Measurements from ENCODE around the gene OSBPL5. TPM values are rescaled to one million over a fixed set of nuclear protein-coding genes. Genes with fewer than 3 reads are reported as not detected.

Gene OSBPL5
- polyA plus RNA-seq, 6 donors from 2014 or later: 0.12 to 0.25 TPM; not detected in 4

DNA sequence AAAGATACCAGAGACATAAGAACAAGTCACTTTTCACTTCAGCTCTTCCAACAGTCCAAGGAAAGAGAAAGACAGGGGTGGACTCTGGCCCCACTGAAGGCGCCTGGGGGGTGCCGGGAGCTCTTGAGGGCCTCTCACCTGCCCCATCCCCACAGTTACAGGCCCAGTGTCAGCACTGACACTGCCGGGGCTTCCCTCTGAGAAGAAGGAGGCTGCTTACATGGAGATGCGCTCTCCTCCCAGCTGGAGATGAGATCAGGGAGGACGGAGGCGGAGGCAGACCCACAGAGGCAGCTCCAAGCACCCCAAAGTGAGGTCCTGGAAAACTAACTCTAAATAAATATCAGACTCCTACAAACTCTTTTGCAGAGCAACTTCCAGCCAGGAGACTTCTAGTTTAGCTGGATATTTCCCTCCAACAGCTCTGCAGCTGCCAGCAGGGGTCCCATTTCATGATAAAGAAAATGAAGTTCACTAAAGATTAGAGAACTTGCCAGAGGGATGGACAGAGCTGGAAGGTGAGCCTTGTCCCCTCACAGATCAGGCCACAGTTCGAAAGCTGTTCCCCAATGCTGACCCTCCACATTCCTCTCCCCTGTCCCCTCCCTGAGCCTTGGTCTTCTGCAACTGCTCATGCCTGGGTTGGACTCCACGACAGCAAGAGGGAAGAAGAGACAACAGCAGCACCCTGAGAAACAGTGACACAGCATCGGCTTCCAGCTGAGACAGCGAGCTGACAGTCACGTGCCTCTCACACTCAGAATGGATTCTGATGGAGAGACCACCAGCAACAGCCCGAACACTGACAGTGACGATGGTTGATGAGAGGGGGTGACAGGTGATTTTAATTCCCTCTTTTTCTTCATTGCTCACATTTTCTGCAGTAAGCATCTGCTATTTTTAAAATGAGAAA is 113.7 kb downstream of the OSBPL5 start:
- no peaks in the 10 kb centered on the region for H3K36me3 Mint-ChIP-seq
- no peaks in the 10 kb centered on the region for H3K9me3 Mint-ChIP-seq
- ATAC-seq (ENCODE audit: low read depth in 2 of 2): no peak
- H3K27me3 Mint-ChIP-seq: no peaks in the 10 kb centered on the region
- H3K4me3 Mint-ChIP-seq: peak overlapping the region in 5 of 8 donors; percentile 20 to 59 (median 34)
- H3K27ac Mint-ChIP-seq: peak overlapping the region in 3 of 6 donors; percentile 25 to 91 (median 44)
- H3K4me1 Mint-ChIP-seq: peaks cover 37 to 61% (median 60%) of the 10 kb centered on the region in 3 donors
- no peak for DNase-seq

DNA sequence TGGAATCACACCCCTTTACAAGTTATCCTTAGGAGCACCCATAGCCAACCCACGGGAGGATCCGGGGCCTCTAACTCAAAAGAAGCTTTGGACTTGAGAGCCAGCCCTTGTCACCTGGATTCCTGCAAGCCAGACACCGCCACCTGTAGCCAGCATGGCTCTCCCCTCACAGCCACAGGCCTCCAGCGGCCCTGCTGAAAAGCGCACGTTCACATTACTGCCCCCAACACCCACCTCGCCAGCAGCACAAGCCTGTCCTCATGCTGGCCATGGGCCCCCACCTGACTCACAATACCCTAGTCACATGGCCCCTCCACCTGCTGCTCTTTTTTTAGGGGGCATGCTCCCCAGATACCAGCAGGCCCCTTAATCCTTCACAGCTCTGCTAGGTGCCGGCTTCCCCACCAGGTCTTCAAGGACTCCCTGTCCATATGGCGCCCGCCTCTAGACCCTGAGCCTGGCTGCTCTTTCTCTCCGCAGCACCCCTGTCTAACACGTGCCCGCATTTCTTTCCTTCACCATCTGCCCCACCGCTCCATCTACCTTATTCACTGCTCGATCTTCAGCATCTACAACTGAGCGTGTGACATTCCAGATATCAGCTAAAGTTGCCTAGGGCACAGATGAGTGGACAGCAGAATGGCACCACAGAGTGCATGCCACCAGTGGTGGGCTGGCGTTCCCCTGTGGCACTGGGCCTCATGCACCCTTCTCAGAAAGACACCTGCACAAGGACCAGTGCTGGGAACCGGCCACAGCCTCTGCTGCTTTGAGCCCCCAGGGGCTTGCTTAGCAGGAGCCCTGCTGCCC is 114.5 kb downstream of the OSBPL5 start:
- peaks cover 31 to 53% (median 53%) of the 10 kb centered on the region in 3 donors for H3K4me1 Mint-ChIP-seq
- peak overlapping the region in 1 of 8 donors; percentile 52 for H3K4me3 Mint-ChIP-seq
- H3K9me3 Mint-ChIP-seq: no peaks in the 10 kb centered on the region
- no peaks in the 10 kb centered on the region for H3K36me3 Mint-ChIP-seq
- DNase-seq (no peak), ATAC-seq (ENCODE audit: low read depth in 2 of 2) (no peak)
- H3K27me3 Mint-ChIP-seq: no peaks in the 10 kb centered on the region
- H3K27ac Mint-ChIP-seq: peak overlapping the region in 3 of 6 donors; percentile 25 to 93 (median 91)

DNA sequence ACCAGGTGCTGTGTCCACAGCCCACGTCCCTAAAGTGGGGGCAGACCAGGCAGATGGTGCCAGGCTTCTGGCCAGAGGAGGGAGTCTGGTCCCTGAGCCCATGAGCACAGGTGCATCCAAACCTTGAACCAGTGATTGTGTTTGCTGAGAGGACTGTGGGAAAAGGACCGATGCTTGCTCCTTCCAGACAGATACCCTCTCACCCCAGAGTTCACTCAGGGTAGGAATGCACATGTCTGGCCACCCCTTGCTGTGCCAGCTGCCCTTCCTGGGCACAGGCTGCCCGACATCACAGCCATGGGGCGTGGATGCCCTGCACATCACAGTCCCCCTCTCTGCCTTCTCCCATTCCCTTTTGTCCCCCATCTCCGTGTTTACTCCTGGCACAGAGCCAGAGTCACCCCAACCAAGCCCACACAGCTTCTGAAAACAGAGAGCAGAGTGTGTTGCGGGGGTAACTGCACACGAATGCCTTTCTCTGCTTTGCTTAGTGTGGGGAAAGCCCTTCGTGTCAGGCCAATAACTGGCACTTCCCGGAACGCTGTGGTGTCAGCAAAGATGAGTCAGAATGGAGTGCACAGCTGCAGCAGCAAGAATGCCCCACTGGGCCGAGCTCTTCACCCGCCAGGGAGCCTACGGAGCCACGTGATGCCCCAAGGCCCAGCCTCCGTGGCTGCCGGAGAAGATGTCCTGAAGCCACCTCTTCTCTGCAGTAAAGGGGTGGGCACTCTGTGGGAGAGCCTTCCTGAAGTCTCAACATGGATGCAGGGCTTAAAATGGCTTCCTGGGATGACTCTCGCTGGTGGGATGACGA is 115.5 kb downstream of the OSBPL5 start:
- DNase-seq (no peak), ATAC-seq (ENCODE audit: low read depth in 2 of 2) (peak; percentile 89 to 97)
- peak overlapping the region in 2 of 6 donors; percentile 33 to 91 for H3K27ac Mint-ChIP-seq
- H3K27me3 Mint-ChIP-seq: no peaks in the 10 kb centered on the region
- H3K4me1 Mint-ChIP-seq: peaks cover 30 to 52% (median 45%) of the 10 kb centered on the region in 3 donors
- no peaks in the 10 kb centered on the region for H3K9me3 Mint-ChIP-seq
- no peaks in the 10 kb centered on the region for H3K36me3 Mint-ChIP-seq
- H3K4me3 Mint-ChIP-seq: peak overlapping the region in 4 of 8 donors; percentile 10 to 75 (median 42)

DNA sequence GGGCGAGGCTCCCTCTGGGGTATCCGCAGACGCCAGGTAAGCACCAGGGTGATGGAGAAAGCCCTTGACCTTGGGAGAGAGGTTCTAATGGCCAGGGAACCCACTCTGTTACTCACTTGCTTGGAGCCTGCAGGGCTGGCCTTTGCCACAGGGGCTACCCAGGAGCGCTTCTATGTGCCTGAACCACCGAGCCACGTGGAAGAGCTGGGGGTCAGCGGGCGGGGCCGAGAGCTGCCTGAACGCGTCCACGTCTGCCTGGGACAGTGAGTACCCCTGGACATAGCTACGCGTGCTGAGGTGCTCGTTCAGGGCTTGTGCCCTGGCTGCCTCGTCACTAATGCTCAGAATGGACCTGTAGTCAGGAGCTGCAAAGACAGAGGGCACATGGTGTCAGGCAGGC is 117.5 kb downstream of the OSBPL5 start:
- Mint-ChIP-seq H3K27ac (no peak overlapping the region), H3K36me3 (no peaks in the 10 kb centered on the region), H3K4me1 (peaks cover 30 to 49% (median 39%) of the 10 kb centered on the region in 3 donors), H3K27me3 (no peaks in the 10 kb centered on the region), H3K4me3 (no peak overlapping the region), H3K9me3 (no peaks in the 10 kb centered on the region)
- DNase-seq (no peak), ATAC-seq (ENCODE audit: low read depth in 2 of 2) (no peak)

DNA sequence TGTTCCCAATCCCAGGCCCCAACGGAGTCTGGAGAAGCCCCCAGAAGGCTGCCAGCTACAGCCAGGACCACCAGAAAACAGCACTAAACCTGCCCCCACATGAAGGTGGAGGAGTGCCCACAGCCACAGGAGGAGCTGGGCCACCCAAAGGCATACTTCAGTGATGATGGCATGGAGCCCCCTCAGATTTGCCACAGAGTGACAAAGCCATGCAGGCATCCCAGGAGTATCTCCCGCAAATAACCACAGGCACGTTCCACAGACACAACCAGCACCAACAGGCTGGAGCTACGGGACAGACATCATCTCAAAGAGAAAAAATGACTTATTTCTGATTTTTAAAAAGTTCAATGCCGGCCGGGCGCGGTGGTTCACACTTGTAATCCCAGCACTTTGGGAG is 118.5 kb downstream of the OSBPL5 start:
- Mint-ChIP-seq H3K27ac (no peak overlapping the region), H3K4me1 (peaks cover 27 to 44% (median 38%) of the 10 kb centered on the region in 3 donors), H3K36me3 (no peaks in the 10 kb centered on the region)

DNA sequence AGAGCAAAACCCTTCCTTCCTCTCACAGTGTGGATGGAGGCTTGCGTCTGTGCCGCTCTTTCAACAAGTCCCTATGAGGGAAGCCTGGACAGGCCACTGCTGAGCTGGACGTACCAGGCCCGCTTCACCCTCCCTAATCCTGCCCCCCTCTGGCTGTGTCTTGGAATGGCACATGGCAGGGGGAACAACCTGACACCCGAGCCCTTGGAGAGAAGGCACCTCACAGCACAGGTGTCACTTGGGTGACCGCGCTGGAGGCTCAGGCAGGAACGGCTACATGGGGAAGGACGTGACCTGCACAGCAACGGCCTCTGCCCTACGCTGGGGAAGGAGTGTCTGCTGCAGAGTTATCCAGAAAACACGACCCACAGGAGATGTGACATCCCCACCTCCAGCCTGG is 118.9 kb downstream of the OSBPL5 start:
- Mint-ChIP-seq H3K27me3 (no peaks in the 10 kb centered on the region), H3K4me1 (peaks cover 26 to 40% (median 34%) of the 10 kb centered on the region in 3 donors), H3K27ac (peak overlapping the region in 2 of 6 donors; percentile 22 to 54), H3K4me3 (no peak overlapping the region), H3K36me3 (no peaks in the 10 kb centered on the region), H3K9me3 (no peaks in the 10 kb centered on the region)
- DNase-seq (no peak), ATAC-seq (ENCODE audit: low read depth in 2 of 2) (no peak)

More for the DNA sequence above, 118.5 kb downstream of the OSBPL5 start:
- Mint-ChIP-seq H3K9me3 (no peaks in the 10 kb centered on the region), H3K4me3 (no peak overlapping the region), H3K27me3 (no peaks in the 10 kb centered on the region)
- DNase-seq (no peak), ATAC-seq (ENCODE audit: low read depth in 2 of 2) (no peak)

DNA sequence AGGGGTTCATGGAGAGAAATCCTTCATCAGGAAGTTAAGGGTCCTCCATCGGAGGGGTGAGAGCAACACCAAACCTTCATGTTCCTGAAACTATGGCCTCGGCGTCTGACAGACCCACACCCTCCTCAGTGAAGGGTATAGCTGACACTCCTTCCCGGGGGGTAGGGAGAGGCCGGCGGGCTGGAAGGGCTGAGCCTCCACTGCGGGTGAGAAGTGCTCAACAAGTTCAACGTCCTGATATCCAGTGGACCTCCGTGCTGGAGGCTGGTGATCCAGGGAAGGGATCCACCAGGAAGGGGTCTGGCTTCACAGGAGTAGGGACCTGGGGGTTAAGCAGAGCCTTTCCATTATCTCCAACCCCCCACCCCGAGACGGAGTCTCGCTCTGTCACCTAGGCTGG is 120.2 kb downstream of the OSBPL5 start:
- no peak for ATAC-seq (ENCODE audit: low read depth in 2 of 2)
- peaks cover 0 to 4% of the 10 kb centered on the region in 2 donors for H3K36me3 Mint-ChIP-seq
- no peaks in the 10 kb centered on the region for H3K9me3 Mint-ChIP-seq
- DNase-seq: no peak
- H3K27ac Mint-ChIP-seq: no peak overlapping the region
- H3K4me3 Mint-ChIP-seq: no peak overlapping the region
- no peaks in the 10 kb centered on the region for H3K27me3 Mint-ChIP-seq
- H3K4me1 Mint-ChIP-seq: peaks cover 19 to 27% (median 22%) of the 10 kb centered on the region in 3 donors

DNA sequence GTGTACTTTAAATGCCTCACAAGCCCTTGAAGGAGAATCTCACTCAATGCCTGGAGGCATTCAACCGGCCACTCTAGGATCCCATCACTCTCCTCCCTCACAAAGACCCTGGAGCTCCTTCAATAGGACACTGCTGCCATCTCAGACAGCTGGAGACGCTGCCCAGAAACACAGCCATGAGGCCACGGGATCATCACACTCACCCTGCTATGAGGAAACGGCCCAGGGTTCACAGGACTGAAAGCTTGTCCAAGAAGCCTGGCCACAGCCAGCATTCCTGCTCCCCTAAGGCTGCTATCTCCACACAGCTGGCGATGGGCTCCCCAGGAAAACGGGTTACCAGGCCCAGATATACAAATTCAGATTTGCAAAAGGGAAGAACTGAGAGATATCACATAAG is 121.1 kb downstream of the OSBPL5 start:
- ATAC-seq (ENCODE audit: low read depth in 2 of 2) (no peak), DNase-seq (no peak)
- H3K27me3 Mint-ChIP-seq: no peaks in the 10 kb centered on the region
- H3K4me3 Mint-ChIP-seq: no peak overlapping the region
- H3K4me1 Mint-ChIP-seq: peaks cover 14 to 22% (median 16%) of the 10 kb centered on the region in 3 donors
- peak overlapping the region in 1 of 6 donors; percentile 32 for H3K27ac Mint-ChIP-seq
- peaks cover 0 to 4% of the 10 kb centered on the region in 2 donors for H3K36me3 Mint-ChIP-seq
- no peaks in the 10 kb centered on the region for H3K9me3 Mint-ChIP-seq

DNA sequence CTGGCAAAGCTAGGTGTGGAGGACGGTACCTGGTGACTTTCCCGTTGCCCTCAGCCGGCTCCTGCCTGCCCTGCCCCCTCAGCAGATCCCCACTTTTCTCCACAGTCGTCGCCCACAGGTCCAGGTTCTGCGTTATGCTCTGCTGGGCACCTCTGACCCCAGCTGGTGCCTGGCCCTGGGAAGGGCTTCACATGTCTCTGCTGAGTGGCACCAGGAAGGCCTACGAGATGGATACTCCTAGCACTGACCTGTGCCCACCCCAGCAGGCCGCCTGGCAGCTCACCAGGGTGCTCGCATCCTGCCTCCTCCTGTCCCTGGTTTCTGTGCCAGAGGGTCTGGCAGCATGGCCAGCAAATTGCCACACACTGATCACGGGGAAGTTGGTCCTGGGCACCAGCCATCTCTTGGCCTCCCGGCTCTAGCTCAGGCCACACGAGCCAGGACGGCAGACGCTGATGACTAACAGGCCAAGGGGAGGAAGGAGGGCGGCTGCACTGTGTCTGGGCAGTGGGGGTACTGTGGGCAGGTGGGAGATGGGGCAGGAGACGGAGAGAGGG is 121.7 kb downstream of the OSBPL5 start:
- H3K27ac Mint-ChIP-seq: peak overlapping the region in 3 of 6 donors; percentile 8 to 79 (median 28)
- H3K4me3 Mint-ChIP-seq: no peak overlapping the region
- DNase-seq: no peak
- H3K4me1 Mint-ChIP-seq: peaks cover 14 to 22% (median 16%) of the 10 kb centered on the region in 3 donors
- no peak for ATAC-seq (ENCODE audit: low read depth in 2 of 2)
- H3K9me3 Mint-ChIP-seq: no peaks in the 10 kb centered on the region
- no peaks in the 10 kb centered on the region for H3K27me3 Mint-ChIP-seq
- peaks cover 0 to 4% of the 10 kb centered on the region in 2 donors for H3K36me3 Mint-ChIP-seq

DNA sequence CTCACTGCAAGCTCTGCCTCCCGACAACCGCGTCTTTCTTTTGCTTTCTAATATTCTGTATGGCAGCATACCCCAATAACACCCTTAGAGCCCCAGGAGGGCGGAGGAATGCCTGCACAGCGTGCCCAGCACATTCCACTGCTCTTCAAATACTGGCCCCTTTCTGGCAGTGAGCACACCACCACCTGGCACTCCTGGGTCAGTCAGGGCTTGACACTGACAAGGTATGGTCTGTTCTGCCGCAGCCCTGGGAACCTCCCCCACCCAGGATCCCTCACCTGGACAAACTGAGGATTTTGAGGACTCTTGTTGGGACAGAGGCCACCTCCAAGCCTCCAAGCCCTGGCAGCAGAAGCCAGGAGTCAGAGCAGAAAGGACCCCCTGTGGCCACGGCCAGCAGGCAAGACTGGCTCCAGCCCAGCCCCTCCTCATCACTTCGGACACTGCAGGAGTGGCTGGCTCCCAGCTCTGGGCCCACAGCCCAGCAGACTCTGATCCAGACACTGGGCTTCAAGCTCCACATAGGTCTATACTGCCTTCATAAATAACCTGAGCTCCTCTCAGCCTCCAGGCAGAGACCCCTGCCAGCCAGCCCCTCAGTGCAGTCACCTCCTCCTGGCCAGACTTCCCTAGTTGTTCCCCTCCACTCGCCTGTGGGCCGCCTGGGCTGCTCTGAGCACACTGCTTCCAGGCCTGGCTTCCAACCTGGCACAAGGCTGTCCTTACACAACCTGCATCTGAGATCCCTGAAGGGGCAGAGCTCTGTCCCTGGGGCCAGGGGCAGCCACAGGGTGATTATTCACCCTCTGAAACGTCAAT is 122.4 kb downstream of the OSBPL5 start:
- no peak for DNase-seq
- H3K27ac Mint-ChIP-seq: peak overlapping the region in 3 of 6 donors; percentile 8 to 86 (median 83)
- peaks cover 14 to 19% (median 16%) of the 10 kb centered on the region in 3 donors for H3K4me1 Mint-ChIP-seq
- H3K9me3 Mint-ChIP-seq: no peaks in the 10 kb centered on the region
- no peak overlapping the region for H3K4me3 Mint-ChIP-seq
- ATAC-seq (ENCODE audit: low read depth in 2 of 2): no peak
- H3K36me3 Mint-ChIP-seq: peaks cover 0 to 4% of the 10 kb centered on the region in 2 donors
- H3K27me3 Mint-ChIP-seq: no peaks in the 10 kb centered on the region

DNA sequence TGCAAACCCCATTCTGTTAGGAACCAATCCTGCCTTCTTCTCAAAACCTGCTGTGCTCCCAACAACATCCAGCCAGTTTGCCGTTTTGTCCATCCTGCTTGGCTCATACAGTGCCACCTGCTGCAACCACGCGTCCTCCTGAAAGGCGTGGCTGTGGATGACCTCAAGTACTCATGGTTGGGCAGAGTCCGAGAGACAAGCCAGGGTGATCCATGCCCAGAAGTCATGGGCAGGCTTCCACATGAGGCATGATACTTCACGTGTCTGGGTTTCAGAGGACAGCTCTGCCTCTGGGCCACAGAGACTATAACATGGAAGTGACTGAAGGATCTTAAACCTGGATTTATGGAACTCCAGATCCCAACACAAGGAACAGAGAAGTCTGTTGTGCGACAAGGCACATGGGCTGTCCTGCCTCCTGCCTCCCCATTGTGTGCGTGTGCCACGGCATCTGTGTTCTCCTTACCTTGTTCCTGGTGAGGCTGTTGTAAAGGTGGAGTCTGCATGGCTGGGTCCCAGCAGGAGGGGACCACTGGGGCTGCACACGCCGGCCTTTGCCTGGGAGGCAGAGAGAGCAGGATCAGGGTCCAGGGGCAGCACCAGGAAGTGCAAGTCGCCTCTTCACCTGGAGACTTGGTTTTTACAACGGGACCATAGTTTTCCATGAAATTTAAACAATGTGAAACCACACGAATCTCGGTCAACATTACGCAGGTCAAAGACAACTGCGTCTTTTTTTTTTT is 123.2 kb downstream of the OSBPL5 start:
- DNase-seq (no peak), ATAC-seq (ENCODE audit: low read depth in 2 of 2) (no peak)
- Mint-ChIP-seq H3K9me3 (no peaks in the 10 kb centered on the region), H3K27me3 (no peaks in the 10 kb centered on the region), H3K36me3 (peaks cover 0 to 4% of the 10 kb centered on the region in 2 donors), H3K4me1 (peaks cover 17 to 21% (median 18%) of the 10 kb centered on the region in 3 donors), H3K27ac (peak overlapping the region in 2 of 6 donors; percentile 34 to 42), H3K4me3 (no peak overlapping the region)

All from naive B cell (primary cell).